ENCODE data around the gene LBX1.

The LBX1 gene

DNA sequence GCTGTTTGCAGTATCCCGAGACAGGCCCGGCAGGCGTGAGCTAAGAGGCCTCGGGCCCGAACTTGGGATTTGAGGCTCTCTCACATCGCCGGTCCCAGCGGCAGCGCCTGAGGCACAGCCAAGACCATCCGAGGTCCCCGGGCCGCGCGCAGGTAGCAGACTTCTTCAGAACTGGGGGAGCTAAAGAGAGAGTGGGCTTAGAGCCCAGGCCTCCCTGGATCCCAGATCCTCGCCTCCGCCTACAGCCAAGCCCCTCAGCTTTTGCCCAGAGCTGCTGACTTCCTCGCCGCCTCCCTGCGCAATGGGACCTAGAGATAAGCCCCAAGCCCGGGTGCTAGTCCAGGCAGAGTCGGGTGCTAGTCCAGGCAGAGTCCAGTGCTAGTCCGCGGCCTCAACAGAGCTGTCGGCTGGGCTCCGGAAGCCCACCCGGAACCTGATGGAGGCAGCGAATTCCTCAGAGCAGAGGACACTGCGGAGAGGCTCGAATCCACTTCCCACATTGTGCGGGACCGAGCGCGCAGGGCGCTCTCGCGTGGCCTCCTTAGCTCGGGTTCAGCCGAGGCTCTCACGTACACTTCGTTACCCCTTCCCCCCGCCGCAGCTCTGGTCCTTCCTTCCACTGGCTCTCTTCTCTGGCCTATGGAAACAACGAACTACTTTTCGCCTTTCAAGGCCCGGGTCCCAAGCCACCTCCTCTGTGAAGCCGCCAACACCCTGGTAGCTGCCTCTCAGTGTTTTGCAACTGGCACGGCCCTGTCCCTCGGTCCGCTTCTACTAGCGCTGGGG, 5.8 kb downstream of the LBX1 start:
- Histone ChIP-seq H3K79me2 (ENCODE audit: low read length) (no peaks in the 10 kb centered on the region), H3K4me3 (ENCODE audit: low read length) (no peak overlapping the region), H3K4me2 (ENCODE audit: low read length) (no peak overlapping the region), H2AFZ (ENCODE audit: low read depth, low read length) (no peak overlapping the region), H3K4me1 (ENCODE audit: low read length) (no peaks in the 10 kb centered on the region), H3K9me3 (ENCODE audit: insufficient read depth, low read length) (no peaks in the 10 kb centered on the region), H3K27me3 (ENCODE audit: low read depth, low read length) (no peaks in the 10 kb centered on the region), H3K9ac (ENCODE audit: low read length) (no peak overlapping the region), H3K36me3 (replicated peaks; ENCODE audit: low read depth, low read length) (no peaks in the 10 kb centered on the region), H3K27ac (ENCODE audit: low read length) (no peak overlapping the region), H4K20me1 (ENCODE audit: insufficient read depth, low read length) (no peaks in the 10 kb centered on the region)
- TF ChIP-seq, protein P1, sequence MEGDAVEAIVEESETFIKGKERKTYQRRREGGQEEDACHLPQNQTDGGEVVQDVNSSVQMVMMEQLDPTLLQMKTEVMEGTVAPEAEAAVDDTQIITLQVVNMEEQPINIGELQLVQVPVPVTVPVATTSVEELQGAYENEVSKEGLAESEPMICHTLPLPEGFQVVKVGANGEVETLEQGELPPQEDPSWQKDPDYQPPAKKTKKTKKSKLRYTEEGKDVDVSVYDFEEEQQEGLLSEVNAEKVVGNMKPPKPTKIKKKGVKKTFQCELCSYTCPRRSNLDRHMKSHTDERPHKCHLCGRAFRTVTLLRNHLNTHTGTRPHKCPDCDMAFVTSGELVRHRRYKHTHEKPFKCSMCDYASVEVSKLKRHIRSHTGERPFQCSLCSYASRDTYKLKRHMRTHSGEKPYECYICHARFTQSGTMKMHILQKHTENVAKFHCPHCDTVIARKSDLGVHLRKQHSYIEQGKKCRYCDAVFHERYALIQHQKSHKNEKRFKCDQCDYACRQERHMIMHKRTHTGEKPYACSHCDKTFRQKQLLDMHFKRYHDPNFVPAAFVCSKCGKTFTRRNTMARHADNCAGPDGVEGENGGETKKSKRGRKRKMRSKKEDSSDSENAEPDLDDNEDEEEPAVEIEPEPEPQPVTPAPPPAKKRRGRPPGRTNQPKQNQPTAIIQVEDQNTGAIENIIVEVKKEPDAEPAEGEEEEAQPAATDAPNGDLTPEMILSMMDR (IDR thresholded peaks at IDR 0.05; ENCODE audit: low read depth, low read length), result no peak
- no peak for TF ChIP-seq EZH2phosphoT487 (IDR thresholded peaks at IDR 0.05; ENCODE audit: low read depth)

DNA sequence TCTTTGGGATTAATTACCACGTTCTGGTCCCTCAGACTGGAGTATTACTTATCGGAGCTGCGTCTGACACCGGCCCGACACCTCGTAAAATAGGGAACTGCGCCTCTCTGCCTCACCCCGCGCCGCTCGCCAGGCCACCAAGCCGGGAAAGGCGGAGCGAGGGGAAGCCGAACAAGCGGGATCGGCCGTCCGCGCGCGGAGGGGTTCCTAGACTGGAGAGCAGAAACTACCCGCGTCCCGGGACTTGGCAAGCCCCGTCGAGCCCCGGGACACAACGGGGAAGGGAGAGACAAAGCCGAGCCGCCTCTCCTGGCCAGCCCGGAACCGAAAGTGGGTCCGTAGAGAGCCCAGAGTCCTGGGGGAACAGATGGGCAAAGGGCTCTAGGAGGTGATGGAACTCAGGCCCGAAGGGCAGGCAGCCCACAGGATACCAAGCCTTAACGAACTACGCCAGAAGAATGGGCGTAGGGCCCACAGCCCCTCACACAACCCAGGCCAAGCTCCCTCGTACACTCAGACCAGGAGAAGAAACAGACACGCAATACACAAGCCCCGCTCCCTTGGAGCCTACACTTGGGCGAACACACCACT, 6.5 kb downstream of the LBX1 start:
- Histone ChIP-seq H3K36me3 (replicated peaks; ENCODE audit: low read depth, low read length) (no peaks in the 10 kb centered on the region), H3K27ac (ENCODE audit: low read length) (no peak overlapping the region), H3K9ac (ENCODE audit: low read length) (no peak overlapping the region), H3K4me1 (ENCODE audit: low read length) (no peaks in the 10 kb centered on the region), H3K9me3 (ENCODE audit: insufficient read depth, low read length) (no peaks in the 10 kb centered on the region), H3K27me3 (ENCODE audit: low read depth, low read length) (no peaks in the 10 kb centered on the region), H3K79me2 (ENCODE audit: low read length) (no peaks in the 10 kb centered on the region), H3K4me2 (ENCODE audit: low read length) (no peak overlapping the region), H3K4me3 (ENCODE audit: low read length) (no peak overlapping the region), H2AFZ (ENCODE audit: low read depth, low read length) (no peak overlapping the region), H4K20me1 (ENCODE audit: insufficient read depth, low read length) (no peaks in the 10 kb centered on the region)
- TF ChIP-seq EZH2phosphoT487 (IDR thresholded peaks at IDR 0.05; ENCODE audit: low read depth), result no peak
- TF ChIP-seq, protein P1 (IDR thresholded peaks at IDR 0.05; ENCODE audit: low read depth, low read length), result no peak

DNA sequence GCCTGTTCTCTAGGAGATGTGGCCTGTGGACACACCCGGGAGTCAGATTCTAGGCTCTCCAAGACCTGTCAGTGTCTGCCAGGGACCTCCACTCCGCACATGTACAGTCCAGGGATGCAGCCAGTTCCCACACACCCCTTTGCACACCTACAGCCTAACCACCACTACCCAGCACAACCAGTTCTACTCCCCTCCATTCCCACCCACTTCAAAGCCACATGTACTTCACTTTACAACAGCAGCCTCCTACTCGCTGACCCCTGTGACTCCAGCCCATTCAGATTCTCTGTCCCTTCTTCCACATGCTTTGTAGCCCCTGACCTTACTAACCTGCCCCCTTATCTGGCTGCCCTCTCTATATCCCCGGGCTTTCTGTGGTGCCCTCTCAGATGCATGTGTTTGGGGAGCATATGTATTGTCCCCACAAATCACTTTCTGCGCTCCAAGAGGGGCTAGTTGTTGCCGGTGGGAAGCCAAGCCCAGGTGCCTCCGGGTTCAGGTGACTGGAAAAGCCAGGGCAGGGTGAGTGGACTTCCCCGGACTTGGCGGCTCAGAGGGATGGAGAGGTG, 7.2 kb downstream of the LBX1 start:
- no peak overlapping the region for H2AFZ ChIP-seq (ENCODE audit: low read depth, low read length)
- no peaks in the 10 kb centered on the region for H3K27me3 ChIP-seq (ENCODE audit: low read depth, low read length)
- H3K9me3 ChIP-seq (ENCODE audit: insufficient read depth, low read length), result no peaks in the 10 kb centered on the region
- H3K27ac ChIP-seq (ENCODE audit: low read length), result no peak overlapping the region
- no peaks in the 10 kb centered on the region for H3K36me3 ChIP-seq (replicated peaks; ENCODE audit: low read depth, low read length)
- no peak for TF ChIP-seq EZH2phosphoT487 (IDR thresholded peaks at IDR 0.05; ENCODE audit: low read depth)
- TF ChIP-seq, protein P1 (IDR thresholded peaks at IDR 0.05; ENCODE audit: low read depth, low read length), result no peak
- no peaks in the 10 kb centered on the region for H4K20me1 ChIP-seq (ENCODE audit: insufficient read depth, low read length)
- H3K4me1 ChIP-seq (ENCODE audit: low read length), result no peaks in the 10 kb centered on the region
- no peak overlapping the region for H3K4me2 ChIP-seq (ENCODE audit: low read length)
- H3K9ac ChIP-seq (ENCODE audit: low read length), result no peak overlapping the region
- H3K4me3 ChIP-seq (ENCODE audit: low read length), result no peak overlapping the region
- H3K79me2 ChIP-seq (ENCODE audit: low read length), result no peaks in the 10 kb centered on the region

DNA sequence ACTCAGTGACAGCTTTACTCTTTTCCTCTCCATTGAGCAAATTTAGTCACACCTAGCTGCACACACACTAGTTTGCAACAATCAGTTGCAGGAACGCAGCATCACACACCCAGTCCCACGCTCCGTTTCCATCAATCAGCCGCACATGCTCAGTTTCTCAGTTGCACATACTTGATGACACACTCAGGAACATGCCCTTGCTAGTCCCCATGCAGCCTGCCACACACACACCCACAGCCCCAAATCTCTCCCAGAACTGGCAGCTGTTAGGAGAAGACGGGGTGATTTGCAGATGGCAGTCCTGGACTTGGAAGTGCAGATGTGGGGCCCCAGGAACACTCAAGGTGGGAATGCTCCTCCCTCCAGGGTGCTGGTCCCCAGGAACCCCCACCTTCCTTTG, 7.7 kb downstream of the LBX1 start:
- TF ChIP-seq EZH2phosphoT487 (IDR thresholded peaks at IDR 0.05; ENCODE audit: low read depth), result no peak
- Histone ChIP-seq H3K9me3 (ENCODE audit: insufficient read depth, low read length) (no peaks in the 10 kb centered on the region), H3K9ac (ENCODE audit: low read length) (no peak overlapping the region), H3K27ac (ENCODE audit: low read length) (no peak overlapping the region), H3K4me1 (ENCODE audit: low read length) (no peaks in the 10 kb centered on the region), H3K4me3 (ENCODE audit: low read length) (no peak overlapping the region), H4K20me1 (ENCODE audit: insufficient read depth, low read length) (no peaks in the 10 kb centered on the region), H3K4me2 (ENCODE audit: low read length) (no peak overlapping the region), H3K27me3 (ENCODE audit: low read depth, low read length) (no peaks in the 10 kb centered on the region), H3K36me3 (replicated peaks; ENCODE audit: low read depth, low read length) (no peaks in the 10 kb centered on the region), H3K79me2 (ENCODE audit: low read length) (no peaks in the 10 kb centered on the region), H2AFZ (ENCODE audit: low read depth, low read length) (no peak overlapping the region)

All from OCI-LY3 (cell line).